AG09309 (cell line): ENCODE results near the gene UGGT1.

Experiments used
- DNase-seq: peaks from one replicate; pipeline ENCODE4 v3.0.0-alpha.2; 2010; ENCODE audit warnings: low read depth
- H3K4me3 ChIP-seq: 2 replicates; pipeline ENCODE4 v1.5.1; 2011; ENCODE audit warnings: mild to moderate bottlenecking, low read depth, low read length, moderate library complexity; ENCODE audit not compliant: control insufficient read depth
- TF ChIP-seq, protein P1 (sequence below): IDR thresholded peaks from 2 replicates; pipeline ENCODE4 v1.5.1; 2011; ENCODE audit warnings: mild to moderate bottlenecking, low read depth, low read length, inconsistent platforms; ENCODE audit not compliant: insufficient read depth, control insufficient read depth; ENCODE audit errors: missing control alignments

Gene UGGT1

DNA sequence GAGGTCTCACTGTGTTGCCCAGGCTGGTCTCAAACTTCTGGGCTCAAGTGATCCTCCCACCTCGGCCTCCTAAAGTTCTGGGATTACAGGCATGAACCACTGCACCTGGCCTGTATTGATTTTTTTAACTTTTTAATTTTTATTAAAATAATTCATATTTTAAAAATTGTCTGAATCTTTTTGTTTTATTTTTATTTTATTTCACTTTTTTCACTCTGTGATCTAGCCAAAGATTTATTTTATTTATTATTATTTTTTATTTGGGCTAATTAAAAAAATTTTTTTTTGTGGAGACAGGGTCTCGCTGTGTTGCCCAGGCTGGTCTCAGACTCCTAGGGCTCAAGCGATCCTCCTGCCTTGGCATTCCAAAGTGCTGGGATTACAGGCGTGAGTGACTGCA lies 14.1 kb downstream of the UGGT1 start:
- DNase-seq = no peak
- TF ChIP-seq, protein P1, sequence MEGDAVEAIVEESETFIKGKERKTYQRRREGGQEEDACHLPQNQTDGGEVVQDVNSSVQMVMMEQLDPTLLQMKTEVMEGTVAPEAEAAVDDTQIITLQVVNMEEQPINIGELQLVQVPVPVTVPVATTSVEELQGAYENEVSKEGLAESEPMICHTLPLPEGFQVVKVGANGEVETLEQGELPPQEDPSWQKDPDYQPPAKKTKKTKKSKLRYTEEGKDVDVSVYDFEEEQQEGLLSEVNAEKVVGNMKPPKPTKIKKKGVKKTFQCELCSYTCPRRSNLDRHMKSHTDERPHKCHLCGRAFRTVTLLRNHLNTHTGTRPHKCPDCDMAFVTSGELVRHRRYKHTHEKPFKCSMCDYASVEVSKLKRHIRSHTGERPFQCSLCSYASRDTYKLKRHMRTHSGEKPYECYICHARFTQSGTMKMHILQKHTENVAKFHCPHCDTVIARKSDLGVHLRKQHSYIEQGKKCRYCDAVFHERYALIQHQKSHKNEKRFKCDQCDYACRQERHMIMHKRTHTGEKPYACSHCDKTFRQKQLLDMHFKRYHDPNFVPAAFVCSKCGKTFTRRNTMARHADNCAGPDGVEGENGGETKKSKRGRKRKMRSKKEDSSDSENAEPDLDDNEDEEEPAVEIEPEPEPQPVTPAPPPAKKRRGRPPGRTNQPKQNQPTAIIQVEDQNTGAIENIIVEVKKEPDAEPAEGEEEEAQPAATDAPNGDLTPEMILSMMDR = no peak
- H3K4me3 ChIP-seq = no peak overlapping the region

DNA sequence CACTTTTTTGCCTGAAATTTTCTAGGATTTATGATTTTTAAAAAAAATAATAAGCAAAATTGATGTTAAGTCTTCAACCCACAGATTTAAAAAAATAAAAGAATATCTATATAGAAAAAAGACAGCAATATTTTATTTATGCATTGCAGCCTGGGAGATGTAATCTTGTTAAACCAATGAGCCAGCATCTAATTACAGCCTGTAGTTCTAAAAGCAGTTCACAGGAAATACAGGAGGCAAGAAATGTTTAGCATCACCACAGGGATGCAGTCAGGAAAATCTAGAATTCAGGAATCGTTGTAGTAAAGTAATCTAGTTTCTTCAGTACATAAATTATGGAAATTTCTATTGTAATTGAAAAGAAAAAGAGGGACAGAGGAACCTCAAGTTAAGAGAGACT lies 17.2 kb downstream of the UGGT1 start:
- no peak for DNase-seq
- TF ChIP-seq, protein P1 = no peak
- no peak overlapping the region for H3K4me3 ChIP-seq

- no peak for DNase-seq
- H3K4me3 ChIP-seq = no peak overlapping the region
- TF ChIP-seq, protein P1 = no peak
Measured at GRCh38 chr2:128109243-128109642, 18.2 kb downstream of the UGGT1 start.

- DNase-seq = no peak
- no peak overlapping the region for H3K4me3 ChIP-seq
- TF ChIP-seq, protein P1 = no peak
Measured at GRCh38 chr2:128115921-128116623, 25.1 kb downstream of the UGGT1 start.

DNA sequence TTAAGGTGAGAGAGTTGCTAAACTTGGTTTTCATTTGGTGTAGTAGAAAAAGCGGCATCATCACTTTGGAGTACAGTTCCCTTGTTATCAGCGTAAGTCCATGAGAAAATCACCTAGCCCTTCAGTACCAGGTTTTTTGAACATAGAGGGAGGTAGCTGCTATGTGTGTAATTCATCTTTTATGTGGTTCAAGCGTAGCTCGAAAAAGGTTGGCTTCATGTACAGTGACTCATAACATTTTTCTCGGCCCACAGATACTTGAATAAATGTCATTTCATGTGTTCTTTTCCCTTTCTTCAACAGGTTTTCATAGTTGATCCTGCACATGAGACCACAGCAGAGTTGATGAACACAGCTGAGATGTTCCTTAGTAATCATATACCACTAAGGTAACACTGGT lies 43.6 kb downstream of the UGGT1 start:
- no peak overlapping the region for H3K4me3 ChIP-seq
- DNase-seq = no peak
- TF ChIP-seq, protein P1 = no peak

GRCh38 chr2:128137094-128137616 lies 46.2 kb downstream of the UGGT1 start:
- H3K4me3 ChIP-seq = no peak overlapping the region
- no peak for DNase-seq
- TF ChIP-seq, protein P1 = no peak
